NT2/D1 (cell line): ENCODE measurements around the gene TMEM45A.

Source experiments
- DNase-seq: peaks from one replicate; pipeline ENCODE4 v3.0.0-alpha.2; 2011; ENCODE audit warnings: low read depth, low spot score
- H3K27me3 ChIP-seq: 2 replicates; pipeline ENCODE4 v1.6.0; 2011; ENCODE audit warnings: mild to moderate bottlenecking; ENCODE audit not compliant: insufficient read length, insufficient read depth
- H3K36me3 ChIP-seq: 2 replicates; pipeline ENCODE4 v1.6.1; 2011; ENCODE audit warnings: mild to moderate bottlenecking, low read length, mixed read lengths; ENCODE audit not compliant: insufficient read depth, insufficient read length
- H3K4me1 ChIP-seq: 2 replicates; pipeline ENCODE4 v1.5.1; 2011; ENCODE audit not compliant: insufficient read depth, insufficient read length
- H3K4me3 ChIP-seq: 2 replicates; pipeline ENCODE4 v1.5.1; 2011; ENCODE audit warnings: low read depth; ENCODE audit not compliant: insufficient read length
- H3K9ac ChIP-seq: 2 replicates; pipeline ENCODE4 v1.6.0; 2011; ENCODE audit warnings: low read depth; ENCODE audit not compliant: insufficient read length
- H3K9me3 ChIP-seq: 2 replicates; pipeline ENCODE4 v1.5.1; 2011; ENCODE audit warnings: mild to moderate bottlenecking, low read length; ENCODE audit not compliant: insufficient read depth
- SUZ12 ChIP-seq: IDR thresholded peaks from 2 replicates; pipeline ENCODE4 v1.6.1; 2011; ENCODE audit not compliant: insufficient read length, insufficient read depth; ENCODE audit errors: extremely low read depth
- YY1 ChIP-seq: IDR thresholded peaks from 2 replicates; pipeline ENCODE4 v1.6.1; 2011; ENCODE audit not compliant: insufficient read length, insufficient read depth
- ZNF274 ChIP-seq: IDR thresholded peaks from 2 replicates; pipeline ENCODE4 v1.6.1; 2011; ENCODE audit warnings: mild to moderate bottlenecking, low read depth, low read length

The TMEM45A gene

GRCh38 chr3:100546020-100546744 lies 53.8 kb downstream of the TMEM45A start:
- Histone ChIP-seq H3K9me3 (no peaks in the 10 kb centered on the region), H3K4me3 (no peak overlapping the region), H3K4me1 (no peaks in the 10 kb centered on the region), H3K9ac (no peak overlapping the region), H3K27me3 (no peaks in the 10 kb centered on the region), H3K36me3 (no peaks in the 10 kb centered on the region)
- no peak for TF ChIP-seq YY1
- no peak for TF ChIP-seq ZNF274
- no peak for TF ChIP-seq SUZ12
- DNase-seq: no peak

GRCh38 chr3:100548053-100548452 lies 55.6 kb downstream of the TMEM45A start:
- Histone ChIP-seq H3K9me3 (no peaks in the 10 kb centered on the region), H3K4me1 (no peaks in the 10 kb centered on the region), H3K36me3 (no peaks in the 10 kb centered on the region), H3K4me3 (no peak overlapping the region), H3K27me3 (no peaks in the 10 kb centered on the region), H3K9ac (no peak overlapping the region)
- TF ChIP-seq YY1: no peak
- TF ChIP-seq SUZ12: no peak
- no peak for TF ChIP-seq ZNF274
- DNase-seq: no peak

DNA sequence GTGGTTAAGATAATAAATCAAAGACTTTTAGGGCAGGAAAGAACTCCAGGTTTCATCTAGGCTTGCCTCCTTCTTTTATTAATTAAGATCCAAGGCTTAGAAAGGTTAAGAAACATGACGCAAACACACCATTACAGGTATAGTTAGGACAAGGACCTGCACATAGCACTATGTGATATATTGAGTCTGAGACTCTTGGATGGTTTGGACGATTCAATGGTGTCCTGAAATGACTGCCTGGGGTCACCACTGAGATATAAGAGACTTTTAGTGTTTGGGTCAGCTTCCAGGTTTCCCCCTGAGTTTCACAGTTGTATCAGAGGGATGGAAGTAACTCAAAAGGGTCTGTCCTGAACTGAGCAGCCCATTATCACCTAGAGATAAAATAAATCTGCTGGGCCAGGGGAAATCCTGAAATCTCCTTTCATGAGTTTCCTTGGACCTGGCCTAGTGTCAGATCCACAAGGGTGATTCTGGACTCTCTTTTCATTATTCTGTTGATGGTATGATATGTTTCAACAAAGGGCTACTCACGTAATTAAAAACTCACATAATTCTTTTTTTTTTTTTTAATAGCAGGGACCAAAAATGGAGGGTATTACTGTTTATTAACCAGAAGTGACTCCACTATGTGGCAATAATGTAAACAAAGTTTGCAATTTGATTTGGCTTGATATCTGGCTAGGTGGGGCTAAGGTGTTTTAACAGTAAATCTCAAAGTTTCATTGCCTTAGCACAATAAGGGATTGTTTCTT lies 61.4 kb downstream of the TMEM45A start:
- TF ChIP-seq ZNF274 (no peak), YY1 (no peak), SUZ12 (no peak)
- no peaks in the 10 kb centered on the region for H3K4me1 ChIP-seq
- DNase-seq: no peak
- H3K4me3 ChIP-seq: no peak overlapping the region
- H3K9me3 ChIP-seq: no peaks in the 10 kb centered on the region
- no peaks in the 10 kb centered on the region for H3K27me3 ChIP-seq
- no peaks in the 10 kb centered on the region for H3K36me3 ChIP-seq
- H3K9ac ChIP-seq: no peak overlapping the region

GRCh38 chr3:100554373-100554676 lies 61.9 kb downstream of the TMEM45A start:
- no peak for TF ChIP-seq SUZ12
- TF ChIP-seq YY1: no peak
- no peak for TF ChIP-seq ZNF274
- H3K27me3 ChIP-seq: no peaks in the 10 kb centered on the region
- H3K4me1 ChIP-seq: no peaks in the 10 kb centered on the region
- DNase-seq: no peak
- no peaks in the 10 kb centered on the region for H3K36me3 ChIP-seq
- no peaks in the 10 kb centered on the region for H3K9me3 ChIP-seq
- H3K4me3 ChIP-seq: no peak overlapping the region
- H3K9ac ChIP-seq: no peak overlapping the region

- Histone ChIP-seq H3K4me1 (no peaks in the 10 kb centered on the region), H3K4me3 (no peak overlapping the region), H3K27me3 (no peaks in the 10 kb centered on the region), H3K36me3 (no peaks in the 10 kb centered on the region), H3K9me3 (no peaks in the 10 kb centered on the region), H3K9ac (no peak overlapping the region)
- no peak for DNase-seq
- no peak for TF ChIP-seq SUZ12
Measured at GRCh38 chr3:100556673-100557310, 64.4 kb downstream of the TMEM45A start.

DNA sequence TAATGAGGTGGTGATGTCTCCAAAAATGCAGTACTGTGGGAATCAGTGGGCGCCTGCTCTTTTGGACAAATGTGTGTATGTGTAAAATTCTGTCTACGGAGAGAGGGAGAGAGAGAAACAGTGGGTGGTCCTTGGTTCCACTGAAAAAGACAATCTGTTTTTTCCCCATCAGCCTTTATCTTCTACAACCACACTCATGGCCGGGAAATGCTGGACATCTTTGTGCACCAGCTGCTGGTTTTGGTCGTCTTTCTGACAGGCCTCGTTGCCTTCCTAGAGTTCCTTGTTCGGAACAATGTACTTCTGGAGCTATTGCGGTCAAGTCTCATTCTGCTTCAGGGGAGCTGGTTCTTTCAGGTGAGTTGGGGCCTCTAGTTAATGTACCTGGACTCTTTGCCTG lies 65.8 kb downstream of the TMEM45A start:
- no peak overlapping the region for H3K9ac ChIP-seq
- H3K4me3 ChIP-seq: no peak overlapping the region
- no peak for DNase-seq
- H3K9me3 ChIP-seq: no peaks in the 10 kb centered on the region
- H3K36me3 ChIP-seq: no peaks in the 10 kb centered on the region
- no peaks in the 10 kb centered on the region for H3K4me1 ChIP-seq
- H3K27me3 ChIP-seq: no peaks in the 10 kb centered on the region
- TF ChIP-seq ZNF274: no peak
- TF ChIP-seq SUZ12: no peak
- TF ChIP-seq YY1: no peak

DNA sequence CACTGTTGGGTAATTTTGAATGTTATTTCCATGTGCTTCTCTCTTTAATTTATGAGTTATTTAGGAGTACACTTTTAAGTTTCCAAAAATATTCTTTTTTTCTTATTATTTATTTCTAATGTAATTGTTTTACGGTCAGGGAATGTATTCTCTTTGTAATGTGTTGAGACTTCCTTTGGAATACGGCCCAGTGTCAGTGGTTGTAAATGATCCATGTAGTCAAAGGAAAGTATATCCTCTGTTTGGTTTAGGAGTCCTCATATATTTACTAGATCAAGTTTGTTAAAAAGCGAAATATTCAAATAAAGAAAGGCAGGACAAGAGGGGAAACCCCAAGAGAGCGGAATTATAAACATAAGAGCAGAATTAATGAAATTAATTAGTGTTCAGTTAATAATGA lies 68.0 kb downstream of the TMEM45A start:
- no peak for DNase-seq
- no peaks in the 10 kb centered on the region for H3K27me3 ChIP-seq
- no peak overlapping the region for H3K4me3 ChIP-seq
- no peaks in the 10 kb centered on the region for H3K9me3 ChIP-seq
- no peaks in the 10 kb centered on the region for H3K4me1 ChIP-seq
- TF ChIP-seq SUZ12 (no peak), YY1 (no peak)
- H3K36me3 ChIP-seq: no peaks in the 10 kb centered on the region
- no peak overlapping the region for H3K9ac ChIP-seq
